ENCODE measurements around the gene NVL.

NVL gene

GRCh38 chr1:224308064-224308463, 21.9 kb downstream of the NVL start:
- no peak for TF ChIP-seq TAF1 (IDR thresholded peaks at IDR 0.05; ENCODE audit: low read depth)
- no peak for TF ChIP-seq TEAD4 (IDR thresholded peaks at IDR 0.05)
- TF ChIP-seq CREB1 (IDR thresholded peaks at IDR 0.05; ENCODE audit: low read depth) = no peak
- no peak for TF ChIP-seq MAX (IDR thresholded peaks at IDR 0.05)
- no peak for TF ChIP-seq EP300 (IDR thresholded peaks at IDR 0.05; ENCODE audit: borderline replicate concordance)
- no peak for TF ChIP-seq REST (IDR thresholded peaks at IDR 0.05; ENCODE audit: low read depth)
- TF ChIP-seq CEBPB (IDR thresholded peaks at IDR 0.05) = no peak
- TF ChIP-seq FOXM1 (IDR thresholded peaks at IDR 0.05; ENCODE audit: borderline replicate concordance, low read depth) = no peak
- TF ChIP-seq RAD21 (IDR thresholded peaks at IDR 0.05; ENCODE audit: low read depth) = no peak
- no peak for TF ChIP-seq USF1 (IDR thresholded peaks at IDR 0.05)
- no peak for TF ChIP-seq NFIC (IDR thresholded peaks at IDR 0.05)
- TF ChIP-seq YY1 (IDR thresholded peaks at IDR 0.05; ENCODE audit: low read depth) = no peak
- TF ChIP-seq EGR1 (IDR thresholded peaks at IDR 0.05) = no peak
- TF ChIP-seq TCF12 (IDR thresholded peaks at IDR 0.05; ENCODE audit: low read depth) = no peak
- TF ChIP-seq ZBTB7A (IDR thresholded peaks at IDR 0.05; ENCODE audit: low read depth) = no peak

- no peak for TF ChIP-seq NFIC (IDR thresholded peaks at IDR 0.05)
- TF ChIP-seq FOXM1 (IDR thresholded peaks at IDR 0.05; ENCODE audit: borderline replicate concordance, low read depth) = no peak
- TF ChIP-seq YY1 (IDR thresholded peaks at IDR 0.05; ENCODE audit: low read depth) = no peak
- TF ChIP-seq ZBTB7A (IDR thresholded peaks at IDR 0.05; ENCODE audit: low read depth) = no peak
Measured at GRCh38 chr1:224304767-224305166, 25.2 kb downstream of the NVL start.

- no peak for TF ChIP-seq REST (IDR thresholded peaks at IDR 0.05; ENCODE audit: low read depth)
- no peak for TF ChIP-seq NFIC (IDR thresholded peaks at IDR 0.05)
- no peak for TF ChIP-seq MAX (IDR thresholded peaks at IDR 0.05)
- TF ChIP-seq TEAD4 (IDR thresholded peaks at IDR 0.05) = no peak
- no peak for TF ChIP-seq TCF12 (IDR thresholded peaks at IDR 0.05; ENCODE audit: low read depth)
- no peak for TF ChIP-seq CREB1 (IDR thresholded peaks at IDR 0.05; ENCODE audit: low read depth)
- no peak for TF ChIP-seq TAF1 (IDR thresholded peaks at IDR 0.05; ENCODE audit: low read depth)
- no peak for TF ChIP-seq CEBPB (IDR thresholded peaks at IDR 0.05)
Measured at GRCh38 chr1:224302947-224303346, 27.0 kb downstream of the NVL start.

GRCh38 chr1:224301391-224301790, 28.6 kb downstream of the NVL start:
- no peak for TF ChIP-seq EP300 (IDR thresholded peaks at IDR 0.05; ENCODE audit: borderline replicate concordance)
- no peak for TF ChIP-seq REST (IDR thresholded peaks at IDR 0.05; ENCODE audit: low read depth)
- no peak for TF ChIP-seq YY1 (IDR thresholded peaks at IDR 0.05; ENCODE audit: low read depth)
- no peak for TF ChIP-seq NFIC (IDR thresholded peaks at IDR 0.05)

GRCh38 chr1:224300346-224300745, 29.6 kb downstream of the NVL start:
- TF ChIP-seq RAD21 (IDR thresholded peaks at IDR 0.05; ENCODE audit: low read depth) = no peak
- TF ChIP-seq CEBPB (IDR thresholded peaks at IDR 0.05) = no peak
- TF ChIP-seq CREB1 (IDR thresholded peaks at IDR 0.05; ENCODE audit: low read depth) = no peak
- TF ChIP-seq TCF12 (IDR thresholded peaks at IDR 0.05; ENCODE audit: low read depth) = no peak
- TF ChIP-seq EP300 (IDR thresholded peaks at IDR 0.05; ENCODE audit: borderline replicate concordance) = no peak
- no peak for TF ChIP-seq EGR1 (IDR thresholded peaks at IDR 0.05)
- no peak for TF ChIP-seq FOXM1 (IDR thresholded peaks at IDR 0.05; ENCODE audit: borderline replicate concordance, low read depth)
- no peak for TF ChIP-seq ZBTB7A (IDR thresholded peaks at IDR 0.05; ENCODE audit: low read depth)
- TF ChIP-seq YY1 (IDR thresholded peaks at IDR 0.05; ENCODE audit: low read depth) = no peak
- no peak for TF ChIP-seq TAF1 (IDR thresholded peaks at IDR 0.05; ENCODE audit: low read depth)
- TF ChIP-seq USF1 (IDR thresholded peaks at IDR 0.05) = no peak
- no peak for TF ChIP-seq TEAD4 (IDR thresholded peaks at IDR 0.05)
- TF ChIP-seq MAX (IDR thresholded peaks at IDR 0.05) = no peak
- TF ChIP-seq NFIC (IDR thresholded peaks at IDR 0.05) = no peak

All from Ishikawa (cell line).